GM21529 (cell line): ENCODE results near the gene RET.

Experiments
- ATAC-seq: cut with Tn5 transposase; IDR thresholded peaks from one replicate; pipeline ENCODE4 v1.9.1; 2021; ENCODE audit not compliant: unreplicated experiment

The RET gene

GRCh38 chr10:43160921-43161255 lies 84.0 kb downstream of the RET start:
- peak; percentile 84 for ATAC-seq

GRCh38 chr10:43162604-43163003 lies 85.7 kb downstream of the RET start:
- no peak for ATAC-seq

- peak; percentile 15 for ATAC-seq
These were observed 89.5 kb downstream of the RET start for GRCh38 chr10:43166207-43166879.

GRCh38 chr10:43166880-43167497 lies 90.1 kb downstream of the RET start:
- peak; percentile 78 for ATAC-seq

GRCh38 chr10:43167498-43167889 lies 90.6 kb downstream of the RET start:
- ATAC-seq = no peak

- no peak for ATAC-seq
These were observed 93.6 kb downstream of the RET start for GRCh38 chr10:43170491-43170890.

GRCh38 chr10:43172645-43173044 lies 95.8 kb downstream of the RET start:
- ATAC-seq = no peak

GRCh38 chr10:43173120-43173519 lies 96.3 kb downstream of the RET start:
- no peak for ATAC-seq

- ATAC-seq = no peak
These were observed 98.1 kb downstream of the RET start for GRCh38 chr10:43174969-43175368.

- no peak for ATAC-seq
These were observed 99.4 kb downstream of the RET start for GRCh38 chr10:43176271-43176670.

GRCh38 chr10:43177595-43177994 lies 100.7 kb downstream of the RET start:
- ATAC-seq = no peak
